ENCODE results near the gene HECW1.

- no peak for TF ChIP-seq EZH2 (IDR thresholded peaks at IDR 0.05; ENCODE audit: borderline replicate concordance, insufficient read depth, low read depth, low read length, poor library complexity, severe bottlenecking)
- TF ChIP-seq CTCF (IDR thresholded peaks at IDR 0.05), result no peak
Observed at GRCh38 chr7:43083106-43083505, 29.3 kb upstream of the HECW1 start.

Measured in B cell (primary cell).